AG08395 (cell line): ENCODE data around the gene PCDH15.

Experiments
- DNase-seq: peaks from one replicate; pipeline ENCODE4 v3.0.0; 2012; ENCODE audit warnings: mixed read lengths, low spot score

PCDH15 gene

GRCh38 chr10:54708021-54708420, 93.0 kb downstream of the PCDH15 start:
- no peak for DNase-seq

- no peak for DNase-seq
Observed at GRCh38 chr10:54702583-54703485, 98.2 kb downstream of the PCDH15 start.

- no peak for DNase-seq
Observed at GRCh38 chr10:54691331-54691730, 109.7 kb downstream of the PCDH15 start.

GRCh38 chr10:54682554-54682953, 118.5 kb downstream of the PCDH15 start:
- no peak for DNase-seq

GRCh38 chr10:54681136-54681535, 119.9 kb downstream of the PCDH15 start:
- no peak for DNase-seq

- no peak for DNase-seq
Observed at GRCh38 chr10:54667136-54667535, 133.9 kb downstream of the PCDH15 start.

GRCh38 chr10:54666192-54666591, 134.8 kb downstream of the PCDH15 start:
- DNase-seq, result no peak

- DNase-seq, result no peak
Observed at GRCh38 chr10:54665095-54665494, 135.9 kb downstream of the PCDH15 start.

- no peak for DNase-seq
Observed at GRCh38 chr10:54660397-54660796, 140.6 kb downstream of the PCDH15 start.

GRCh38 chr10:54656643-54657042, 144.4 kb downstream of the PCDH15 start:
- DNase-seq, result no peak

GRCh38 chr10:54653518-54653917, 147.5 kb downstream of the PCDH15 start:
- DNase-seq, result no peak

GRCh38 chr10:54650547-54650946, 150.5 kb downstream of the PCDH15 start:
- DNase-seq, result no peak

- no peak for DNase-seq
Observed at GRCh38 chr10:54622017-54622416, 179.0 kb downstream of the PCDH15 start.

GRCh38 chr10:54620352-54620751, 180.7 kb downstream of the PCDH15 start:
- DNase-seq, result no peak

- DNase-seq, result no peak
Observed at GRCh38 chr10:54614072-54614471, 187.0 kb downstream of the PCDH15 start.

GRCh38 chr10:54613162-54613561, 187.9 kb downstream of the PCDH15 start:
- DNase-seq, result no peak

- DNase-seq, result no peak
Observed at GRCh38 chr10:54609423-54609822, 191.6 kb downstream of the PCDH15 start.

GRCh38 chr10:54607983-54608382, 193.0 kb downstream of the PCDH15 start:
- no peak for DNase-seq

GRCh38 chr10:54594289-54594688, 206.7 kb downstream of the PCDH15 start:
- no peak for DNase-seq

GRCh38 chr10:54587971-54588370, 213.1 kb downstream of the PCDH15 start:
- DNase-seq, result no peak

- no peak for DNase-seq
Observed at GRCh38 chr10:54585572-54585971, 215.5 kb downstream of the PCDH15 start.

GRCh38 chr10:54577682-54578081, 223.3 kb downstream of the PCDH15 start:
- no peak for DNase-seq

GRCh38 chr10:54576541-54576940, 224.5 kb downstream of the PCDH15 start:
- DNase-seq, result no peak

- no peak for DNase-seq
Observed at GRCh38 chr10:54559498-54559897, 241.5 kb downstream of the PCDH15 start.
